Measurements from ENCODE around the gene EIF2AK3.
"Not testable (repeated sequence)": the region's sequence is repeated elsewhere in the genome, so short reads cannot be mapped to it uniquely, and the experiment has no call there.

The EIF2AK3 gene

DNA sequence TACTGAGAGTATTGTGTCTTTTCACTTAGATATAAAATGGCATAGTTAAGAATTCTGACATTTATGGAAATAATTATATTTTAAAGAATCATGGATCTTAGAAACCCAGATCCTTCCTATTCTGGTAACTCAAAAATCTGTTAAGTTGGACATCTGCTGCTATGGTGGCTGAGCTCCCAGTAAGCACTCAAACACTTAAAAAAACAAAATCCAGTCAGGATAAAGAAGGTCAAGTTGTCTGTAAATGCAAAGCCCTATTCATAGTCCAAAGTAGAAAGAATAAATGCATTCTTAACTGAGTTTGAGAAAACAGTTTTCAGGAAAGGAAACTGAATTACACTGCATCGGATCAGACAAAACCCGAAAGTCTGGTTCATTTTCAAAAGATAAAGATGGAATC lies 35.6 kb downstream of the EIF2AK3 start:
- DNase-seq: no peak

DNA sequence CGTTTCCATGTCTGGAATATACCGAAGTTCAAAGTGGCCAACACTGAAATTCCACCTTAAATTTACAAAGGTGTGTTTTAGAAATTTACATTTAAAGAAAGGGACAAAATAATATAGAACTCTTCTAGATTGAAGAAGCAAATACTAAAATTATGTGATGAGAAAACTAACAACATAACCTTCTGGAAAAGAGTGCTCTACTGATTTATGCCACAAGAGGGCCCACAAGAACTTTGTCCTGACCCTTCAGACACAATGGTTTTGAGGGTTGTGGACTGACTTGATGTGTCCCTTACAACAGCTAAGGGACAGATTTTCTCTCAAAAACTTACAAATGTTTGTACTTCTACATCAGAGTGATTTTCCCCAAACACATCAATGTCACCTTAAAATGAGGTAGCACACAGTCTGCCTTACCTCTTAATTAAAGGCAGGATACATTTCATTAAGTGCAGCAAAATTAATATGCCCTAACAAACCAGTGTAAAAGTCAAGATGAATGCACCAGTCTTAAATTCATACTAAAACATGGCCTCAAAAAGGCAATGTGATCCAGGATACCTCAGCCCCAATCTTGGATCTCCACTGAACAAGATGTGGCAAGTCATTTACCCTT lies 36.2 kb downstream of the EIF2AK3 start:
- DNase-seq: peak; percentile 25

DNA sequence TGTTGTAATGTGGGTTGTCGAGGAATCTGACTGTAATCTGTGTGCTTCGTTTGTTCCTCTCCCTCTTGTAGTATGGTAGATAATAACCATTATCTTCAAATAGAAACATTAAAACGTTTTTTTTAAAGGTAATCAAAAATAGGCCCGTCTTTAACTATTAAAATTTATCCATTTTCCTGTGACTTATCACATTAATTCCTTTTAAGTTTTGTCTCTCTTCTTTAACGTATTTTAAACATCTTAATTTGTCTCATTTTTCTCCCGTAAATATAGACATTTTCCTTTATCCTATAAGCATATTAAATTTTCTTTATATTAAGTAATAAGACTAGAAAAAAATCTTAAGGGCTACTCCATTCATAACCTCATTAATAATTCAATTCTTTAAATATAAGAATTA lies 41.3 kb downstream of the EIF2AK3 start:
- DNase-seq: no peak

DNA sequence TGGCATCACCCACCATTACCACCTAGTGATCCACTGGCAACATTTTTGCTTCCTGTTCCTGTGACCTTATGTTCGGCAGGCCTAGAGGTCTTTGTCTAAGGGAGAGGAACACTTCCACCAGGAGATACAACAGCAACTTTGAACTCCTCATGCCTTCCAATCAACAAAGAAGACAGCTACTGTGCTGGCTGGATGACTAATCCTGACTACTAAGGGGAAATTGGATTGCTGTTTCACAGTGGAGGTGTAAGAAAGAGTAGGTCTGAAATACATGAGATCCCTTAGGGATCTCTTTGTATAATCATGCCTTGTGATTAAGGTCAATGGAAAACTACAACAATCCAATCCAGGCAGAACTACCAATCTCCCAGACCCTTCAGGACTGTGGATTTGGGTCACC lies 45.2 kb downstream of the EIF2AK3 start:
- no peak for DNase-seq

DNA sequence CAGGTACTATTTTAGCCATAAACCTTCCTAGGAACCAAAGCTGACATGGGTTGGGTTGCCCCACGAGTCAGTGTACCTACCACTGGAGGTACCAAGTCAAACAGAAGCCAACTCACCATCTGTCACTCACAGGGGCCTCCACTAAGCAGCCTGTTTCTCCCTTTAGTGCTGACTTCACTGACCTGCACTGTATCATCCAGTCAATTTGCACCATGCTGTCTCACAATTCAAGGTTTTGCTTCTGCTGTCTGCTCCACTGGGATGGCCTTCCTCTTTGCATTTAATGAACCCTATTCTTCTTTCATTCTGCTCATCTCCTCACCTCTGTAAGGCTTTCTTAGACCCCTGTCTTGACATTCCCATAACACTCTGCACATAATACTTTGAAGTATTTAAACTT lies 47.2 kb downstream of the EIF2AK3 start:
- DNase-seq: no peak

DNA sequence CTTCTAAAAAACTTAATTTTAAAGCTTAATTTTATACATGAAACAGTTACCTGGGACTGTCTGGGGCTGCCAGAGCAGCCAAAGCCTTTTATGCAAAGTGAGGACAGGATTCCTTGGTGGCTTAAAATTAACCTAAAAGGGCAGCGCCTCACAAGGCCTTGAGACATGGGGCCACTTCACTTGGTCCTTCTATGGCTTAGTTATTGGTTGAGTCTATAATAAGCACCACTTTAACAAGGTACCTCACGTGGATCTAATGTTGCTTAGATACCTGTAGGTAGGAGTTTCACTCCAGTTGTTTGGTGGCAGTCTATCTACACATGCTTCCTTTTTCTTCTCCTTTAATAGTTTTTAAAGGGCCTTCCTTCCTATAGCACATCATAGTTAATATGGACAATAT lies 51.6 kb downstream of the EIF2AK3 start:
- DNase-seq: no peak

DNA sequence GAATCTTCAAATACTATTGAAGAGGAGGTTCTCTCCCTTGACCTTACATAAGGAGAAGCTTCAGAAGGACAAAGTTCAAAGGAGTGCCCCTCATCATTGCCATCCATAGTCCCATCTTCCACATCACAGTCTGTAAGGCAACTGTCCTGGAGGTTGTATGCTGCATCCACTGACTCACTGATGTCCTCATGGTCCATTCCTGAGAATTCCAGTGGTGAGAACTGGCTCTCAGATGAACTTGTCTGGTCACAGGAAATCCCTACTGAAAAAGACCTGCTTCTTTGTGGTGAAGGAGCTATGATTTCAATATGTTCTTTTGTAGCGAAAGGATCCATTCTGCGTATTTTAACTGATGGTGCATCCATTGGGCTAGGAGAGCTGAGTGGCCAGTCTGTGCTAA lies 52.2 kb downstream of the EIF2AK3 start:
- DNase-seq: no peak

DNA sequence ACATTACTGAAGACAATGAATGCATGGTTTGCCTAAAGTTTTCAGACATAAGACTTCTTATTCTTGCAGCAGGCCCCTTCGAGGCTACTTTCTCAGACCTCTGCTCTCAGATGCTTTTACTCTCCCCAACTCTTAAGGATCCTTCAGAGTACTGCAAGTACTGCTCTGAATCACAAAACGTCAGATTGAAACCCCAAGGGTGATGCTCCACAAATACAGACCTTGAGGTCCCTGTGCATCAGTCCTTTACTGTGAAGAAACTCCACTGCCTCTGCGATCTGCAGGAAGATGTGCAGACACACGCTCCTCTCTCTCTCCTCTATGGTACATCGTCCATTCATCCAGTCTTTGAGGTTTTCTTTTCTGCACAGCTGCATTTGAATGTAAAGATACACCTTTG lies 52.8 kb downstream of the EIF2AK3 start:
- no peak for DNase-seq

DNA sequence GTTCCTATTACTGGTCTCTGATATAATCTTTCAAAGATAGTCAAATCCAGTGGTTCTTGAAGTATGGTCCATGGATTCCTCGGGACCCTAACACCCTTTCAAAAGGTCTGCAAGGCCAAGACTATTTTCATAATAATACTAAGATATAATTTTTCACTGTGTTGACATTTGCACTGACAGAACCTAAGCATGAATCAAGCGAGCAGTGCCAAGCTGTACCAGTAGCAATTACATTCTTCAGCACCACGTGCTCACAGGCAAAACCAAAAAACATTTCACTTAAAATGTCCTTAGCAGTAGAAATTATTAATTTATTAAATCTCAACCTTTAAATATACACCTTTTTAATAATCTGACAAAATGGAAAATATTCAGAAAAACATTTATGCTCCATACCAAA lies 59.1 kb downstream of the EIF2AK3 start:
- DNase-seq: no peak

DNA sequence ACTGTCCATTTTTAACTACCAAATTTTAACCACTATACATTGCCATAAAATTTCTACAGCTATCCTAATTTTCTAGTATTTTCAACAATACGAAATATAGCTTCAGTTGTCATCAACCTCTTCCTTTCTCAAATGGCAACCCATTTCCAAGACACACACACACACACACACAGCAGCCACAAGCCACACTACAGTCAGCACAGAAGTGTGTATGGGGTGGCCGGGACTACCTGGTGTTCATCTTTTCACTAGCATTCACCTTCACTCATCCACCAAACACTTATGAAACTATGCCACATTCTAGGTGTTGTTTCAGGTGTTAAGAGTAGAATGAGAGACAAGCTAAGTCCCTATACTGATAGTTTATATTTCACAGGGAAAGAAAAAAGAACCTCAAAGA lies 62.9 kb downstream of the EIF2AK3 start:
- DNase-seq: no peak

DNA sequence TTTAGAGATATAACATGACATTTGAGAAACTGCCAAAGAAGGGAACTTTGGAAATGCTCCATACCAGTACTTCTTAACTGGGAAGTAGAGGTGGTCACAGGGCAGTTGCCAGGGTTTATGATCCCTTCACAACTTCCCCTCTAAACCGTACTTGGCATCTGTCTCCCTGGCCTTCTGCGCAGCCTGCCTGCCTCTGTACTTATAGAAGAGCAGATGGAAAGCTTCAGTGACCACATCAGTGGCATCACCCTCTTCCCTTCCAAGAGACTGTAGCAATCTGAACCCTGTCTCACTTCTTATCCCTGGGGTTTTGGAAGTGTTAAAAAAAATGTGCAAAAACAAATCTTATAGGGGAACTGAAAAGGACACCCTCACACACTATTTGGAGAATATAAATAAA lies 64.1 kb downstream of the EIF2AK3 start:
- DNase-seq: no peak

DNA sequence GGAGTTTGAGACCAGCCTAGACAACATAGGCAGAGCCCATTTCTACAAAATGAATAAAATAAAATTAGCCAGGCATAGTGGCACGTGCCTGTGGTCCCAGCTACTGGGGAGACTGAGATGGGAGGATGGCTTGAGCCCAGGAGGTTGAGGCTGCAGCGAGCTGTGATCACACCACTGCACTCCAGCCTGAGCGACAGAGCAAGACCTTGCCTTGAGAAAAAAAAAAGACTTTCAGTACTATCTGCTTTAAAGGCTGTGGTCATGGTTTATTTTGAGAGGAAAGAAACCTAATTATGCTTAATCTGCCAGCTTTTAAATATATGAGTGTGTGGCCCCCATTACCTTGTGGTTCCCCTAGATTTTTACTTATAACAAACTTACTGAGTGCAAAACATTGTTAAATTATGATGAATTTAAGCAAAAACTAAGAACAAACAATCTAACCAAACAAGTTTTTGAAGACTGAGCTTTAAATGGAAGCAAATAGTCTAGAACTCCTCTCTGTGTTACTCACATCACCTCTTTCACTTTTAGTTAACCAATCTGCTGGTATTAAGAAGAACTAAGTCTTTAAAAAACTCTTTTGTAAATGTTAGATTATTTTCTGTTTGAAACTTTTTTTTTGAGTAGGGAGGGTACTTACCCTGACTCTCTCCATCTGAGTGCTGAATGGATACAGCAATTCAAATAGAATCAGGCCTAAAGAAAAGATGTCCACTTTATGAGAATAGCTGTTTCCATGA lies 65.4 kb downstream of the EIF2AK3 start:
- no peak for DNase-seq

DNA sequence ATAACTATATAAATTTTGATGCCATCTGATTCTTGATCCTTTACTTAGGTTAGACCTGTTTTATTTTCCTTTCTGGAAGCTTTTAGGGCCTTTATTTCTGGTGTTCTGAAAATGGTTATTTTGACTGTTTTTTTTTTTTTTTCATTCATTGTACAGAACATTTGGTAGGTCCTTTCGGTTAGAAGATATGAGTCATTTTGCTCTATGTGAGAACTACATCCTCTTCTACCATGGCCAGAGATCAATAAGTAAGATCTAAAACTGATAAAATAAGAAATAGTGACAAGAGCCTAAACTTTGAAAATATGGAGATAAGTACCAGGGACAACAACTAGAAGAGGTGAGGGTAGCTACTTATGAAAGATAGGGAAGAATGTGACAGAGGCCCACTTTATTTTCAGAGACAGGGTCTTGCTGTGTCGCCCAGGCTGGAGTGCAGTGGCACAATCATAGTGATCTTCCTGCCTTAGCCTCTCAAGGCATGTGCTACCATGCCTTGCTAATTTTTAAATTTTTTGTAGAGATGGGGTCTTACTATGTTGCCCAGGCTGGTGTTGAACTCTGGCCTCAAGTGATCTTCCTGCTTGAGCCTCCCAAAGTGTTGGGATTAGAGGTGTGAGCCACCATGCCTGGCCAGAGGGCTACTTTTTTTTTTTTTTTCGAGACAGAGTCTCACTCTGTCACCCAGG lies 66.5 kb downstream of the EIF2AK3 start:
- DNase-seq: no peak

DNA sequence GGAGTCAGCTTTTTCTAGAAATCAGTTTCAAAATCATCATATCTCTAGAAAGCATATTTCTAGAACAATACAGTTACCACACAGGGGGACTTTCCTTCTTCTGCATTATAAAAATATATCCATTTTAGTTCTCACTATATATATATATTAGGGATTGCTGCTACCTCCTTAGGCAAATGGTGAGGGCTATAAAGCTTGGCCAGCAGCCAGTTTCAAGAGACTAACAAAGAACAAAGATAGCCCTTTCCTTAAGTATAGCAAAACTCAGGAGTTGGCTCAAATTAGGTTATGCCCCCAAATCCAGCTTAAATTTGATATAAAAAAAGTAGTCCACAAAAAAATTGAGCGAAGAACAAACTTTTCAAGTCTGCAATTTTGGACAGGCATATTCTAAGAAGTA lies 70.0 kb downstream of the EIF2AK3 start:
- DNase-seq: no peak

DNA sequence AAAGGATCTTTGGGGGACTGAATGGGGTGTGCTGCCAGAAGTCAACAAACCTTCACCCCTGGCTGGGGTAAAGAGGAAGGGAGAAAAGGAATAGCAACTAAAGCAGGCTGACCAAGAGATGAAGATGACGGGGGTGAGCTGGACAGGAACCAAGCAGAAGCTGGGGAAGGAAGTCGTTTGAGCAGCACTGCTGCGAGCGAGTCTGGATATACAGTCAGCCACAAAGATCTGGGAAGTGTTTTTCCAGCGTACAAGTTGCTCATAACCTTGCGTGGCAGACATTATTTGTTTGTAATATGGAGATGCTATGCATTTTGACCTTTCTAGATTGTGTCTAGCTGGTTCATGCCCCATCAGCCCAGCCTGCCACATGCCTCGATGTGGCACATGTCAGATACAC lies 71.2 kb downstream of the EIF2AK3 start:
- no peak for DNase-seq

DNA sequence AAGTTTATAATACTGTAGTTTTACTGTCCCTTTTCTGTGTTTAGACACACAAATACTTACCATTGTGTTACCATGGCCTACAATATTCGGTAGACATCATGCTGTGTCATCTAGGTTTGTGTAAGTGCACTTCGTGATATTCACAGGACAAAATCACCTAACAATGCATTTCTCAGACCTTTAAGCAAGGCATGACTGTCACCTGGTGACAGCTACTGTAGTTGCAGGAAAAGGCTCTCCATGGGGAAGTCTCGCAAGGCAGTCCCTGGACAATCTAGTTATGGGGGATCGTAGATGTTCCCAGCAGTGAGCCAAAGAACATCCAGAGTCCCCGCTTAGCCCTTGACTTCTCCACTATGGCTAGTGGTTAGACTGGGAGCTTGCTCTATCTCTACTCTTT lies 73.1 kb downstream of the EIF2AK3 start:
- no peak for DNase-seq

DNA sequence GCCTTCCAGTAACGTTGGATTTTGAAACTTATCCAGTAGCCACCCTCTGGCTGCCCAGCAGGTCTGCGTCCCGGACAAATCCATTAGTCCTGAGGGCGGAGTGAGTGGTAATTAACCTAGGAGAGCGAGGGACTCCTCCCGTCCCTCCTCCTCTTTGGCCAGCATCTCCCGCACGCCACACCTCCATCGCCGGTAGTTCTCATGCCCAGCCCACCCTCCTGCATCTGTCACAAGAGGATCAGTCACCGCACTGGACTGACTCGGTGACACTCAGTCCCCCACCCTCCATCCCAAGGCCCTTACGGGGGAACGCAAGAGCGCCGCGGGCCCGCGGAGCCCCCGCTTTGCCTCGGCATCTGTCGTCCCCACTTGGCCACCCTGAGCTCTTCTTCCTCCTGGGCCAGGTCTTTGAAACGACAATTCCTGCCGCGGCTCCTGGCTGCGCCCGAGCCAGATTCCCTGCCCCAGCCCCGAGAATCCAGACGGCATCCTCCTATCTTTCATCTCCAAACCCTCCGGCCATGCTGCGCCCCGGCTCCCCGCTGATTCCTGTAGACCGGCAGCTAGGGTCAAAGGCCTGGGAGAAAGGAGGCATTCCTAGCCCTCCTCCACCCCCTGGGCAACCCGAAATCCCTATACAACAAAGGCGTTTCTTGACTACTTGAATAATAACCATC lies 77.5 kb downstream of the EIF2AK3 start:
- no peak for DNase-seq

DNA sequence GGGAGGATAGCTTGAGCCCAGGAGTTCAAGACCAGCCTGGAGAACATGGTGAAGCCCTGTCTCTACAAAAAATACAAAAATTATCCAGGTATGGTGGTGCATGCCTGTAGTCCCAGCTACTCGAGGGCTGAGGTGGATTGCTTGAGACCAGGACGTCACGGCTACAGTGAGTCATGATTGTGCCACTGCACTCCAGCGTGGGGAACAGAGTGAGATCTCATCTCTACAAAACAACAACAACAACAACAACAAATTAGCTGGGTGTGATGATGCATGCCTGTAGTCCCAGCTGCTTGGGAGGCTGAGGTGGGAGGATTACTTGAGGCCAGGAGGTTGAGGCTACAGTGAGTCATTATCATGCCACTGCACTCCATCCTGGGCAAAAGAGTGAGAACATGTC lies 81.0 kb downstream of the EIF2AK3 start:
- DNase-seq: not testable (repeated sequence)

DNA sequence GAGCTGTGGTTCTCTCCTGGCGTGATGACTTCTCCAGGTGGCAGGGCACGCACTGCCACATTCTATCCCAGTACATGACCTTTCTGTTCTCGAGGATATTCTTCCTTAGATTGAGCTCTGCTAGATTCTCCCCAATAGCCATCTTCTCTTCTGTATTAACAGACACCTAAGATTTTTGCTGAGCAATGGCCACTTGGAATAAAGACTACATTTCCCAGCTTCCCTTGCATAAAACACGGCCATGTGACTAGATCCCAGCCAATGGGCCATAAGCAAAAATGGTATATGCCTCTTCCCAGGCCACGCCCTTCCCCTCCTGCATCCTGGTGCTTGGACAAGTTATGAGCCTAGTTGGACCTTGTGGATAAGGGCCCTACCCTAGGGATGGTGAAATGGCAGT lies 82.1 kb downstream of the EIF2AK3 start:
- no peak for DNase-seq

DNA sequence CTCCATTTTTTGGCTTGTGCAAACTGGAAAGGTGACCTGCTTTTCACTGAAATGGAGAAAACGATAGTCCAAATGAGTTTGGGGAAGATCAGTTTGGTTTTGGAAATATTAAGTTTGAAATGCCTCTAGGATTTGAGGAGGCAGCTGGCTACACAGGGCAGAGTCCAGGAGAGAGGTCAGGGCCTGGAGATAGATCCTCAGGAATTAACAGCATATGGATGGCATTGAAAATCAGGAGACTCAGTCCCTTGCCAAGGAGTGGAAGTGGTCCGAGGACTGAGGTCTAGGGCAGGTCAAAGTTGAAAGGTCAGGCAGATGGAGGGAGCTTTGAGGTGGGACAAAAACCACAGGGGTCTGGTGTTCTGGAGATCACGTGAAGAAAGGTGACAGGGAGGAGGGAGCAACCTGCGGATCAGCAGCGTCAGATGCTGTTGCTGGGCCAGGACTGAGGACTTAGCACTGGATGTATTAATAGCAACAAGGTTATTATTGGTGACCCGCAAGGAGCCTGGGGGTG lies 83.7 kb downstream of the EIF2AK3 start:
- no peak for DNase-seq

DNA sequence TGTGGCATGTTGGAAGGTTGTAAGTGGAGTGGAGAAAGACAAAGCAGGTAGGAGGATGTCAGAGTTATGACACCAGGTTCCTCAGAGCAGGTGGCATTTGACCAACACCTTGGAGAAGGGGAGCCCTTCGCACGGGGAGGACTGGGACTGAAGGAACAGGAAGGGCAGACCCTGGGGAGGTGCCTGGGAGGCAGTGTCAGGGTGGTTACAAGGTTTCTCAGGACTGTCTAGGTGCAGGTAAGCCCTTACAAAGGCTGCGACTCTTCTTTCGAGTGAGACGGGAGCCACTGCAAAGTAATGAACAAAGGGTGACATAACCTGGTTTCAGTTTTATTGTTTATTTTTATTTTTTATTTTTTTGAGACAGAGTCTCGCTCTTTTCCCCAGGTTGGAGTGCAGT lies 84.6 kb downstream of the EIF2AK3 start:
- DNase-seq: no peak

DNA sequence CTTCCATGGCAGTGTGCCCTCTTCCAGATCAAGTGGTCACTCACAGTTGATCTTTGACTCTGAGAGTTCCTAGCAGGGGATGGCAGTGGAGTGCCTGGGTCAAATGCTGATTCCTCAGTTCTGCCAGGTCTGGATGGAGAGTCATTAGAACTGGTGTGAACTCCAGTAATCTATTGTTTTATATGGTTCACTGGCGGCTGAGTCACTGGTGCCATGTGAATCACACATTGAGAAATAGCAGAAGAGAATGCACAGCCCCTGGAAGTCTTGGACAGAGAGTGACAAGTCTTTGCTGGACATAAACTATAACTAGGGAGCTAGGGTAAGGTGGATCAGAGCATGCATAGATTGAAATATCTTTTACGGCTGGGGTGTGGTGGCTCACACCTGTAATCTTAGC lies 86.9 kb downstream of the EIF2AK3 start:
- no peak for DNase-seq

DNA sequence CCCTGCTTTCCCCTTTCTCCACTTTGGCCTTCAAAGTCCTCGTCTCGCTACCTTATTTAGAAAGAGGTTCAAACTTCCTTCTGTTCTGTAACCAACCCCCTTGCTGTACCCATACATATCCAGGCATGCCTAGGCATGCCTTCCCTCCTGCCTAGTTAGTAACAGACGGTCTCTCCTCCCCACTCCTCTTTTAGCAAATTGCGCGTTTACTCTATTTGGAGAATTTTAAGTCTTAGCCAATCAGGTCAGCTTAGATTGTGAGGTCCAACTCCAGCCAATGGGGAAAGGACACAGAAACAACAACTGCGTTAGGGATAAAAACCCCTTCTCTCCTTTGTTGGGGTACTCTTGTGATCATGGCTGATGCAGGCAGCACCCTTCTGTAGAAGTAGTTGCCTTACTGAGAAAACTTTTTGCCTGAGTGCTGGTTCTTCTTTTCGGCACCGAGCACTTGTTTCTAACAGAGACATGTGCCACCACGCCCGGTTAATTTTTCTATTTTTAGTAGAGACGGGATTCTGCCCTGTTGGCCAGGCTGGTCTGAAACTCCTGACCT lies 88.8 kb downstream of the EIF2AK3 start:
- no peak for DNase-seq
